ENCODE data around the gene PRPS2.

PRPS2 gene

DNA sequence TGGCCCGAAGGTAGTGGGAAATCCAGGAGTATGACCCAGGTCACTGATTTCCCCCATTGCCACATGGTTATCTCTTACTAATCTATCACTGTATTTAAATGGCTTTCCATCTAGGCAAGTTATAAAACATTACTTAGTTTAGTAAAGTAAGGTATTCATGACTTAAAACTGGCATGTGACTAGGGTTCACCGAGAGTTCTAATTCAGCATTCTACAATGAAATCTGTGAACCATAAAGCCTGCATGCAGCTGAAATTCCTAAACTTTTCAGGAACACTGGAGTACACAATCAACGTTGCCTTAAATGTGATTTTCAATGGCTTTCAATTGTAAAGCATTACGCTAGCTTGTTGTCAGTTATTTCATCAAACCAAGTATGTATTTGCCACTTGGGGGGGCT, 22.7 kb upstream of the PRPS2 start:
- H4K20me1 ChIP-seq (ENCODE audit: insufficient read depth, low read length): no peaks in the 10 kb centered on the region
- H2AFZ ChIP-seq (ENCODE audit: low read depth, low read length): no peak overlapping the region
- H3K27ac ChIP-seq (ENCODE audit: low read length): no peak overlapping the region
- no peak overlapping the region for H3K4me2 ChIP-seq (ENCODE audit: insufficient read depth, low read length)
- DNase-seq (no peak), ATAC-seq (ENCODE audit: insufficient read depth, low read depth) (no peak; the same call in 2 of the 3 replicates)
- H3K9ac ChIP-seq (ENCODE audit: low read depth, low read length): no peak overlapping the region
- H3K9me3 ChIP-seq (ENCODE audit: insufficient read depth, low read length, severe bottlenecking): no peaks in the 10 kb centered on the region
- H3K4me3 ChIP-seq (ENCODE audit: low read depth in 1 of 2, low read length in 2 of 2): no peak overlapping the region
- H3K4me1 ChIP-seq (ENCODE audit: insufficient read depth, low read length): no peaks in the 10 kb centered on the region
- no peaks in the 10 kb centered on the region for H3K27me3 ChIP-seq (ENCODE audit: insufficient read depth, low read length, poor library complexity)
- no peaks in the 10 kb centered on the region for H3K36me3 ChIP-seq (ENCODE audit: insufficient read depth, low read length)
- TF ChIP-seq, protein P1, sequence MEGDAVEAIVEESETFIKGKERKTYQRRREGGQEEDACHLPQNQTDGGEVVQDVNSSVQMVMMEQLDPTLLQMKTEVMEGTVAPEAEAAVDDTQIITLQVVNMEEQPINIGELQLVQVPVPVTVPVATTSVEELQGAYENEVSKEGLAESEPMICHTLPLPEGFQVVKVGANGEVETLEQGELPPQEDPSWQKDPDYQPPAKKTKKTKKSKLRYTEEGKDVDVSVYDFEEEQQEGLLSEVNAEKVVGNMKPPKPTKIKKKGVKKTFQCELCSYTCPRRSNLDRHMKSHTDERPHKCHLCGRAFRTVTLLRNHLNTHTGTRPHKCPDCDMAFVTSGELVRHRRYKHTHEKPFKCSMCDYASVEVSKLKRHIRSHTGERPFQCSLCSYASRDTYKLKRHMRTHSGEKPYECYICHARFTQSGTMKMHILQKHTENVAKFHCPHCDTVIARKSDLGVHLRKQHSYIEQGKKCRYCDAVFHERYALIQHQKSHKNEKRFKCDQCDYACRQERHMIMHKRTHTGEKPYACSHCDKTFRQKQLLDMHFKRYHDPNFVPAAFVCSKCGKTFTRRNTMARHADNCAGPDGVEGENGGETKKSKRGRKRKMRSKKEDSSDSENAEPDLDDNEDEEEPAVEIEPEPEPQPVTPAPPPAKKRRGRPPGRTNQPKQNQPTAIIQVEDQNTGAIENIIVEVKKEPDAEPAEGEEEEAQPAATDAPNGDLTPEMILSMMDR (IDR thresholded peaks at IDR 0.05; ENCODE audit: borderline replicate concordance, extremely low read depth, low read length, poor library complexity, severe bottlenecking): no peak
- no peak for TF ChIP-seq EZH2 (IDR thresholded peaks at IDR 0.05; ENCODE audit: borderline replicate concordance, low read depth, low read length, severe bottlenecking)
- no peaks in the 10 kb centered on the region for H3K79me2 ChIP-seq (ENCODE audit: insufficient read depth, low read length)

DNA sequence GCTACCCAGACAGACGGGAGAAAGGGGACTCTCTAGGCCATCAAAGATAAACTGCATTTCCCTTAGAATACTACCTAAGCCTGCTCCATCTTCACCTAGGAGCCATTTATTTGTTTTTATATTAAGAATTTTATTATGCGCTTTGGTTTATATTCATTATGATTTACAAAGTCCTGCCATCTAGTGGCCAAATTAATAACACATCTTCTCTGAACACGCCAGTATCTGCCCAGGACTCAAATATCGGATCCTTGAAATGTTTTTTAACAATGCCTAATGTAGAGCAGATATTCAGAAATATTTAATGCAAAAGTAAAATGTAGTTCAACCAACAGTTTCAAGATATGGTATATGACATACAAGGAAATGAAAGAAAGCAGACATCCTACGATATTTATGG, 20.8 kb upstream of the PRPS2 start:
- H3K36me3 ChIP-seq (ENCODE audit: insufficient read depth, low read length): no peaks in the 10 kb centered on the region
- ATAC-seq (ENCODE audit: insufficient read depth, low read depth) (peak; percentile 67), DNase-seq (no peak)
- H3K27ac ChIP-seq (ENCODE audit: low read length): no peak overlapping the region
- TF ChIP-seq EZH2 (IDR thresholded peaks at IDR 0.05; ENCODE audit: borderline replicate concordance, low read depth, low read length, severe bottlenecking): no peak
- TF ChIP-seq, protein P1 (IDR thresholded peaks at IDR 0.05; ENCODE audit: borderline replicate concordance, extremely low read depth, low read length, poor library complexity, severe bottlenecking): peak; percentile 61
- H3K79me2 ChIP-seq (ENCODE audit: insufficient read depth, low read length): no peaks in the 10 kb centered on the region
- H2AFZ ChIP-seq (ENCODE audit: low read depth, low read length): no peak overlapping the region
- H3K4me2 ChIP-seq (ENCODE audit: insufficient read depth, low read length): no peak overlapping the region
- H3K4me1 ChIP-seq (ENCODE audit: insufficient read depth, low read length): no peaks in the 10 kb centered on the region
- H3K4me3 ChIP-seq (ENCODE audit: low read depth in 1 of 2, low read length in 2 of 2): no peak overlapping the region
- H4K20me1 ChIP-seq (ENCODE audit: insufficient read depth, low read length): no peaks in the 10 kb centered on the region
- no peaks in the 10 kb centered on the region for H3K9me3 ChIP-seq (ENCODE audit: insufficient read depth, low read length, severe bottlenecking)
- no peak overlapping the region for H3K9ac ChIP-seq (ENCODE audit: low read depth, low read length)
- H3K27me3 ChIP-seq (ENCODE audit: insufficient read depth, low read length, poor library complexity): no peaks in the 10 kb centered on the region

DNA sequence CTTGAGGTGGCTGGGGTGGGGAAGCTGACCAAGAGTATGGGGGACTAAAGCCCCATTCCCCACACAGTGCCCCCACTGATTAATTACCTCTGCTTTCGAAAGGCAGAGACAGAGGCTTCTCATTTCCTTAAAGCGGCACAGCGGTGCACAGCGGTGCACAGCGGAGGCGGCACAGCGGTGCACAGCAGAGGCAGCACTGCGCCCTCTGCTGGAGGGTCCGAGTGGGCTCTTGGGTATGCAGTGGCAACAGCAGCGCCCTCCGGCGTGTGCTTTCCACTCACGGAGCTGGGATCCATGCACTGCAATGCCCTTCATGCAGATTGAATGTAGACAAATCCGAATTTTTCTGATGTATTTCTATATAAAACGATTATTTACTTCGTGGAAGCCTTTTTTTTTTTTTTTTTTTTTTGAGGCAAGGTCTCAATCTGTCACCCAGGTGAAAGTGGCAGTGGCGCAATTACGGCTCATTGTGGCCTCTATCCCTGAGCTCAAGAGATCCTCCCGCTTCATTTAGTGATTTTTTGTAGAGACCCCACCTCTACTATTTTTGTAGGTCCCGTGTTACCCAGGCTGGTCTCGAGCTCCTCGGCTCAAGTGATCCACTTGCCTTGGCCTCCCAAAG, 19.7 kb upstream of the PRPS2 start:
- H4K20me1 ChIP-seq (ENCODE audit: insufficient read depth, low read length): no peaks in the 10 kb centered on the region
- peak; percentile 11 for DNase-seq
- no peaks in the 10 kb centered on the region for H3K4me1 ChIP-seq (ENCODE audit: insufficient read depth, low read length)
- no peak overlapping the region for H2AFZ ChIP-seq (ENCODE audit: low read depth, low read length)
- H3K4me2 ChIP-seq (ENCODE audit: insufficient read depth, low read length): no peak overlapping the region
- H3K9ac ChIP-seq (ENCODE audit: low read depth, low read length): no peak overlapping the region
- H3K4me3 ChIP-seq (ENCODE audit: low read depth in 1 of 2, low read length in 2 of 2): no peak overlapping the region
- ATAC-seq (ENCODE audit: insufficient read depth, low read depth): peak; percentile 57; the same call in 2 of the 3 replicates
- no peak overlapping the region for H3K27ac ChIP-seq (ENCODE audit: low read length)
- TF ChIP-seq EZH2 (IDR thresholded peaks at IDR 0.05; ENCODE audit: borderline replicate concordance, low read depth, low read length, severe bottlenecking): no peak
- TF ChIP-seq, protein P1 (IDR thresholded peaks at IDR 0.05; ENCODE audit: borderline replicate concordance, extremely low read depth, low read length, poor library complexity, severe bottlenecking): peak; percentile 56
- H3K9me3 ChIP-seq (ENCODE audit: insufficient read depth, low read length, severe bottlenecking): no peaks in the 10 kb centered on the region
- no peaks in the 10 kb centered on the region for H3K79me2 ChIP-seq (ENCODE audit: insufficient read depth, low read length)
- H3K36me3 ChIP-seq (ENCODE audit: insufficient read depth, low read length): no peaks in the 10 kb centered on the region
- H3K27me3 ChIP-seq (ENCODE audit: insufficient read depth, low read length, poor library complexity): no peaks in the 10 kb centered on the region

All from DND-41 (cell line).